ENCODE measurements around the gene TRIM56.

DNA sequence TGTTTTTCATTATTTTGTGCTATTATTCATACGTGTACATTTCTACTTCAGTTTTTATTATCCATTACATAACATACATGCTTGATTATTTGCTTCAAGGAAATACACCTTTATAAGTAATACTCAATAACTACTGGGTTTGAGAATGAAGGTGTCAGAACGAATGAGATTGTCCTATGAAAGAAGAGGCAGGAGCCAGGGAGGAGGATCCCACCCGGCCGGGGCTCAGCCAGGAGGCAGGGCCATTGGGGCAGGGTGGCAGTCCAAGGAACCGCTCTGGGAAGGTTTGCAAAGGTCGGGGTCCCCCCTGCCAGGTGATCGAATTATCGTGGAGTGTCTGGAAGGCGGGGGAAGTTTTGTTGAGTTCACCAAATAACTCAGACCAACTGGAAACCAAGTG is 9.1 kb downstream of the TRIM56 start:
- TF ChIP-seq, protein P1, sequence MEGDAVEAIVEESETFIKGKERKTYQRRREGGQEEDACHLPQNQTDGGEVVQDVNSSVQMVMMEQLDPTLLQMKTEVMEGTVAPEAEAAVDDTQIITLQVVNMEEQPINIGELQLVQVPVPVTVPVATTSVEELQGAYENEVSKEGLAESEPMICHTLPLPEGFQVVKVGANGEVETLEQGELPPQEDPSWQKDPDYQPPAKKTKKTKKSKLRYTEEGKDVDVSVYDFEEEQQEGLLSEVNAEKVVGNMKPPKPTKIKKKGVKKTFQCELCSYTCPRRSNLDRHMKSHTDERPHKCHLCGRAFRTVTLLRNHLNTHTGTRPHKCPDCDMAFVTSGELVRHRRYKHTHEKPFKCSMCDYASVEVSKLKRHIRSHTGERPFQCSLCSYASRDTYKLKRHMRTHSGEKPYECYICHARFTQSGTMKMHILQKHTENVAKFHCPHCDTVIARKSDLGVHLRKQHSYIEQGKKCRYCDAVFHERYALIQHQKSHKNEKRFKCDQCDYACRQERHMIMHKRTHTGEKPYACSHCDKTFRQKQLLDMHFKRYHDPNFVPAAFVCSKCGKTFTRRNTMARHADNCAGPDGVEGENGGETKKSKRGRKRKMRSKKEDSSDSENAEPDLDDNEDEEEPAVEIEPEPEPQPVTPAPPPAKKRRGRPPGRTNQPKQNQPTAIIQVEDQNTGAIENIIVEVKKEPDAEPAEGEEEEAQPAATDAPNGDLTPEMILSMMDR (IDR thresholded peaks at IDR 0.05) = no peak
- TF ChIP-seq POLR2A (IDR thresholded peaks at IDR 0.05) = no peak
